Iris pigment epithelial cell (primary cell): ENCODE data around the gene APEX1.
"Not testable (repeated sequence)": the region's sequence is repeated elsewhere in the genome, so short reads cannot be mapped to it uniquely, and the experiment has no call there.

Source experiments
- DNase-seq: peaks from one replicate; pipeline ENCODE4 v3.0.0-alpha.2; 2011; ENCODE audit warnings: low read depth

Gene APEX1

DNA sequence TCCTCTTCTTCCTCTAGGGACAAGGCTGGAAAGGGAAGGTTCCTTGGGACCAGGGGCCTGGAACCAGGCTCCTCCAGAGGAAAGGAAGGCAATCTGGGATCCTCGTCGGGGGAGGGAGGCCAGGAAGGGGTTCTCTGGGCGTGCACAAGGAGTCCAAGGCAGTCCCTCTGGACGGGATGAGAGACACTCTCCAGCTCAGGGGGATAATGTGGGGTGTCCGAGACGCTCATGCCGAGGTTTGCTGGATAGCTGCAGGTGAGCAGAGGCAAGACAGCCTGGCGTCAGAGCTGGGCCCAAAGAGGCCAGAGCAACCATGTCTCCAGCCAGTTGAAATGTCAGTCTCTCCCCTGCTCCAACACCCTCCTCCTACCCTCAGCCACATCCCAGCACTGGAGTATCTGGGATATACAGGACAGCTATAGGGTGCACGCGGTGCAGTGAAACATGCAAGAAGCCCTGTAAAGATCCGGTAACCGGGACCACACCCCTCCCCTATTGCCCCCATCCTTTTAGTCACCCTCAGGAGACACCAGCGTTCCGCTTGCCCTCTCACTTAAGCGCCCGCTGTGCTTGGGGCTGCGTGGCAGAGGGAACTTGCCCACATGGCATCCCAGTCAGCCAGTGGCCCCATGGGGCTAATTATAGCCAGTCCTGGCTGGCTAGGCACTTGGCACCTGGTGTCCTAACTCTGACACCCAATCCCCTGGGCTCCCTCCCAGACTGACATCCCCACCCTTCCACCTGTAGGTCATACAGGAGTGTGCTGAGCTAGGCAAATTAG is 19.3 kb upstream of the APEX1 start, which contains the start of gene KLHL33:
Gene KLHL33 (minus strand): TSS at position 585 of the 781 bp plus-strand sequence. CDS start 355 bp downstream, at position 230.
- no peak for DNase-seq

DNA sequence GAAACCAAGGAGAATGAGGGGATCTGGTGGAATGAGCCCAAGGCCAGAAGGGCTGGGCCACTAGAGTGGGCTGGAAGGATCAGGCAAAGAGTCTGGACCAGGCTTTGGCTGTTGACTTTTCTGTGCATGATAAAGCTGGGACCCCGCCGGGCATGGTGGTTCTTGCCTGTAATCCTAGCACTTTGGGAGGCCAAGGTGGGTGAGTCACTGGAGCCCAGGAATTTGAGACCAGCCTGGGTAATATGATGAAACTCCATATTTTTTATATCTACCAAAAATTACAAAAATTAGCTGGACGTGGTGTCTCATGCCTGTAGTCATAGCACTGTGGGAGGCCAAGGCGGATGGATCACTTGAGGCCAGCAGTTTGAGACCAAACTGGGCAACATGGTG is 18.7 kb upstream of the APEX1 start:
- DNase-seq: peak; percentile 84

DNA sequence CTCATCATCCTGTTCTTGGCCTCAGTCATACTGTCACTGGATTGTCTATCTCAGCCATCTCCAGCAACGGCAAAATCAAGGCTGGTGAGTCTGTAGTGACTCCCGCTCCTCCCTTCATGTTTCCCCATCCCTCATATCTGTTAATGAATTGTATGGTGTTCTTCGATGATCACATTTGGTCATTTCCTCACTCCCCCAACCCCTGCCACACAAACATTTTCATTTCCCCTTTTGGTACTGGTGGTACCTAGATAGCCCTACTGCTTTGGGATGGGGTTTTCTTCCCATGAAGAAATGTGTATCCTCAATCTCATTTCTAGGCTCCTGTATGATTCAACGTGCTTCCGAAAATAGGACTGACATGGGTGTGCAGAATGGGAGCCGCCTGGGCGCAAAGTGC is 16.4 kb upstream of the APEX1 start:
- no peak for DNase-seq

DNA sequence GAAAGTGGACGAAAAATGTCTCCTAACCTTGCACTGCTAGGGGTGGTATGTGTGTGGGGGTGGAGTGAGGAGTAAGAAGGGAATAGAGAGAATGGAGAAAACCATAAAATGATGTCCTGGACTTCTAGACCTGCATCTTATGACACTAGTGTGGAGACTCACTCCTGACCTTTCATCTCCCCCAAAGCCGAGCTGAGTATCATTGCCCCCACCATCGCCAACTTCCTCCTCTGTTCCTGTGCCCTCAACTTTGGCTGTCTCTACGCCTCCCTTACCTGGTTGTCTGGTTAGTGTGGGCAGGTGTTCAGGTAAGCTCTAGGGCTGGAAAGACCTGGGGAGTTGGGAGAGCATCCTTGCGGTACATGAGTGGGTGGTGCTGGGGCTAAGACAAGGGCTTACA is 14.6 kb upstream of the APEX1 start:
- DNase-seq: no peak

DNA sequence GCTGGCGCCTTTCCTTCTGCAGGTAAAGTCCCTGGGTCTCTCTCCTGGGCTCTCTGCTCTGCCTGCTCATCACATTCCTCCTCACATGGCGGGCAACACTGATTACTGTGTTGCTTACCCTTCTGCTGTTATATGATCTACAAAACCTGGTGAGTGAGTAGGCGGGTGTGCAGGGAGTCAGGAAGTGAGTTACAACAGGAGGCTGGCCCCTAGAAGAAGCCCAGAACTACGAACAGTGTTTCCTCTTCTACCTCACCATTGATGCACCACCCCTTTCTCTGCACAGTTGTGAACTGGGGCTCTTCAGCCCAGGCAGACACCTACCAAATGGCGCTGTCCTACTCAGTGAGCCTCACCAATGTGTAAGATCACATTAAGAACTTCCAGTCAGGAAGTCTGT is 14.1 kb upstream of the APEX1 start:
- no peak for DNase-seq

DNA sequence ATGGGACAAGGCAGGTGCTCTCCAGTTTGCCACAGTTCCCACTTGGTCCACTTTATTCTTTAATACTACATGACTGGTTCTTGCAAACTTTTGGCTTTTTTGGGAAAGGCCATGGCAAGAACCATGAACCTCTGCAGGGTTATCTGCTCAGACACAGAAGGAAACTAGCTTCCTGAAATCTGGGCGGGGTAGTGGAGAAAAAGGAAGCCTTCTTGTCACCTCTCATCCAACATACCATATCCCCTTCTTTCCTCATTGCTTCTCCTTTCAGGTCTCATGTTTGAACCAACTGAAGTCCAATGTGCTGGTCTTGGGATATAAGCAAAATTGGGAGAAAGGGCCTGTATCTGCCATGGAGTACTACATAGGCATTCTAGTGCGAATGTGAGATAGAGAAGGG is 13.6 kb upstream of the APEX1 start:
- DNase-seq: no peak

DNA sequence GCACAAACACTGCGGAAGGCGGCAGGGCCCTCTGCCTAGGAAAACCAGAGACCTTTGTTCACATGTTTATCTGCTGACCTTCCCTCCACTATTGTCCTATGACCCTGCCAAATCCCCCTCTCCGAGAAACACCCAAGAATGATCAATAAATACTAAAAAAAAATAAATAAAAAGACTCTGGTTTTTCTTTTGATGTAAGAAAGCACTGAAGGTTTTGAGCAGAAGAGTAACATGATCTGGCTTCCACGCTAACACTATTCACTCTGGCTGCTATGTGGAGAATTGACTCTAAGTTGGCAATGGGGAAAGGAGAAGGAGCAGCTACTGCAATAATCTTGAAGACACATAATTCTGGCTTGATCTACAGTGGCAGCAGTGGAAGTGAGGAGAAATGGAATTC is 11.4 kb upstream of the APEX1 start:
- DNase-seq: not testable (repeated sequence)

DNA sequence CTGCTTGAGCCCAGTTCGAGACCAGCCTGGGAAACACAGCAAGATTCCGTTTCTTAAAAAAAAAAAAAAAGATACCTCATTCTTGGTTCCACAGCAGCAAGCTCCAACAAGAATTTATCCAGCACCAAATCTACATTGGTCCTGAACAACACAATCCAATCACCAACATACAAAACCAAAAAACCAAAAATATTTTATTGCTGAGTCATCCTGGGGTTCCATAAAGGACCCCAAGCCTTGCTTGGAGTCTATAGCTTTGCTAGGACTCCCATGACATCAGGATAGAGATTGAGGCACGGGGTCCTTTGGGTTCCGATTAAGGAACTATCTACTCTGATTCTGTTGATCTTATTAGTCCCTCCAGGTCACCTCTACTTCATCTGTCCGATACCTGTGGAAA is 8.1 kb upstream of the APEX1 start:
- DNase-seq: no peak

DNA sequence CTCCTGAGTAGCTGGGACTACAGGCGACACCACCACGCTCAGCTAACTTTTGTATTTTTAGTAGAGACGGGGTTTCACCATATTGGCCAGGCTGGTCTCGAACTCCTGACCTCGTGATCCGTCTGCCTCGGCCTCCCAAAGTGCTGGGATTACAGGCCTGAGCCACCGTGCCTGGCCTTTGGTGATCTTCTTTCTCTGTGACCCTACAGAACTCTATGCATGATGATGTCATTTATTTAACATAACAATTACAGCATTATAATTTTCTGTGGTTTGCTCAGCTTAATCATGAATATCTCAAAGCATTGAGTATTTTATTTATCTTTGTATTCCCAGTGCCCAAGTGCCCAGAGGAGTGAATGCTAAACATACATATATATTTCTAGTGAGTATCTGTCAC is 2.2 kb upstream of the APEX1 start:
- DNase-seq: not testable (repeated sequence)

DNA sequence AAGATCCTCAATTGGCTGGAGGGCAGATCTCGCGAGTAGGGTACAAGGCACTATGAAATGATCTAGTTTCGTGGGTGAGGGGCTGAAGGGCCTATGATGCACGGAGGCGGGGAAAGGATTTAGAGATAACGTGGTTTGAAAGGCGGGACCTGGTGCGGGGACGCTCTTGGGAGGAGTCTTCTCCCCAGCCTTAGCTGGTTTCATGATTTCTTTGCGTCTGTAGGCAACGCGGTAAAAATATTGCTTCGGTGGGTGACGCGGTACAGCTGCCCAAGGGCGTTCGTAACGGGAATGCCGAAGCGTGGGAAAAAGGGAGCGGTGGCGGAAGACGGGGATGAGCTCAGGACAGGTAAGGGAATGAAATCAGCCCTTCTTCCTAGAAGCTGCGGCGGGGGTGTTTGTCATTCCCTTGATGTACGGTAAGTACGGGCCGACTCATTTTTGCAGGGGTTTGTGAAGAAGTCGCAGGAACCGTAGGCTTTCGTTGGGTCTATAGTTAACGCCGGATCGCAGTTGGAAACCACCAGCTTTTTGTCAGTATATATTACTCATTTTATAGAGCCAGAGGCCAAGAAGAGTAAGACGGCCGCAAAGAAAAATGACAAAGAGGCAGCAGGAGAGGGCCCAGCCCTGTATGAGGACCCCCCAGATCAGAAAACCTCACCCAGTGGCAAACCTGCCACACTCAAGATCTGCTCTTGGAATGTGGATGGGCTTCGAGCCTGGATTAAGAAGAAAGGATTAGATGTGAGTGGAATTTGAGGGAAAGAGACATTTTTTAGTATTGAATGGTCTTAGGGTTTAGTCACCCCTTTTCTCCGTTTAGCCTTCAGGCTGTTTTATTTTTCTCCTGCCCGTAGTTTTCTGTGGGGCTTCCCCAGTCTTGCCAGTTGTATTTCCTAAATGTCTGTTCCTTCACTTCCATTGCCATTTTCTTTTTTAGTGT is 602 bp downstream of the APEX1 start:
- peak; percentile 95 for DNase-seq

DNA sequence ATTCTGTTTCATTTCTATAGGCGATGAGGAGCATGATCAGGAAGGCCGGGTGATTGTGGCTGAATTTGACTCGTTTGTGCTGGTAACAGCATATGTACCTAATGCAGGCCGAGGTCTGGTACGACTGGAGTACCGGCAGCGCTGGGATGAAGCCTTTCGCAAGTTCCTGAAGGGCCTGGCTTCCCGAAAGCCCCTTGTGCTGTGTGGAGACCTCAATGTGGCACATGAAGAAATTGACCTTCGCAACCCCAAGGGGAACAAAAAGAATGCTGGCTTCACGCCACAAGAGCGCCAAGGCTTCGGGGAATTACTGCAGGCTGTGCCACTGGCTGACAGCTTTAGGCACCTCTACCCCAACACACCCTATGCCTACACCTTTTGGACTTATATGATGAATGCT is 1.9 kb downstream of the APEX1 start:
- DNase-seq: no peak

DNA sequence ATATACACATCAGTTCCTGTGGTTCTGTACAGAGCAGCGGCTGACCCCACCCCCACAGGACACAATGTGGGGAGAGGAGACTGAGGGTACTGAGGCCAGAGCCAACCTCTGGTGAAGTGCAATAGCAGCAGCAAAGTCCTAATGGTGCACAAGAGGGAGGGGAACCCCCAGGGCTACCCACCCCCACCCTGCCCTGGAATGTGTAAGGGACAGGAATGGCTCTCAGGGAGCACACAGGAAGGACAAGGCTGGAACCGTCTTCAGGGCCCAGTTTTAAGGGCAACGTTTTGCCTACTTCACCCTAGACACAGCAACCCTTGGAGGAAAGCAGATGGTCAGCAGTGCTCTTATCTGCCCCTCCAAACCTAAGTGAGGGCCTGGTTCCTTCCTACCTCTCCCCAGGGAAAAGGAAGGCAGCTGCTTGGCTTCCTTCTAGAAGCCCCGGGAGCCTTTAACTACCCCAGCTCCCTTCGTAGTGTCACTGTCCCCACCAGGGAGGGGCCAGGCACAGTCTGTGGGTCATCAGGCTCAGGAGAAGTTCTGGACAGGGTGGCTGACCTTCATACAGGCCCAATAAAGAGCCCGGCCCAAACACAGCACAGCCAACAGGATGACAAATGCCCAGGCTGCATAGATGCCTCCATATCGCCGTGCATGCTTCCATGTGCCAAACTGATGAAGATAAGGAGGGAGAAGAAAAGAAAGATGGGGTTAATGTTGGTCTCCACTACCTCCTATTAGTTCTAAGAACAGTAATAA is 3.2 kb downstream of the APEX1 start:
- no peak for DNase-seq

DNA sequence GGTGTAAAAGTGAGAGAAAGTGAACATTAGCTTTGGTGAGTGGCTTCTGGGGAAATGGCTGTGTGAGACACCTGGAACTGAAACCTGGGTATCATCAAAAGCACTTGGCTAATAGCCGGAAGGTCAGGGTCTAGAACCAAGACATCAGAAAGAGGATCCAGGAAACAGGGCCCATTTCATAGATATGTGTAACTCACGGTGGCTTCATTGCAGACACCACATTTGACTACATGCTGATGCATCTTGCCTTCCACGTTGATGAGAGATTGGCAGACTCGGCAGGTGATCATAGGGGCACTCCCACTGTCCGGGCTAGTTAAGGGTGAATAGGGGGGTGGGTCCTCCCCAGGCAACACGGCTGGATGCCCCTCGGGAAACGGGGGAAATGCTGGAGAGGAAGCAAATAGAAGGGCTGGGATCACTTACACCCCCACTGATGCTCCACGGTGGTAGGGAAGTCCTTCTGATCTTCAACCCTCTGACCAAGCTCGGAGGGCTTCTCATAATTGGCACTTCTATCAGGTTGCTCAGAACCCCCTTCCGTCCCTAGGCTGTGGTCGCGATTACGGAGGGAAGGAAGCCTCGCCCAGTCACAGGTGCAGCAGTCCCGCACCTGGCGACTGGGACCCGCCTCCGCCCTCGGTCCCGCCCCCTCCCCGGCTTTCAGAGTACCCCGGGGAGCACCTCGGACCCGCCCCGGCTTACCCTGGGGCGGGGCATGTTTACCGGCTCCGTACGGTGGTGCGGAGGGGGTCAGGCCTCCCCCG is 5.6 kb downstream of the APEX1 start:
- no peak for DNase-seq

DNA sequence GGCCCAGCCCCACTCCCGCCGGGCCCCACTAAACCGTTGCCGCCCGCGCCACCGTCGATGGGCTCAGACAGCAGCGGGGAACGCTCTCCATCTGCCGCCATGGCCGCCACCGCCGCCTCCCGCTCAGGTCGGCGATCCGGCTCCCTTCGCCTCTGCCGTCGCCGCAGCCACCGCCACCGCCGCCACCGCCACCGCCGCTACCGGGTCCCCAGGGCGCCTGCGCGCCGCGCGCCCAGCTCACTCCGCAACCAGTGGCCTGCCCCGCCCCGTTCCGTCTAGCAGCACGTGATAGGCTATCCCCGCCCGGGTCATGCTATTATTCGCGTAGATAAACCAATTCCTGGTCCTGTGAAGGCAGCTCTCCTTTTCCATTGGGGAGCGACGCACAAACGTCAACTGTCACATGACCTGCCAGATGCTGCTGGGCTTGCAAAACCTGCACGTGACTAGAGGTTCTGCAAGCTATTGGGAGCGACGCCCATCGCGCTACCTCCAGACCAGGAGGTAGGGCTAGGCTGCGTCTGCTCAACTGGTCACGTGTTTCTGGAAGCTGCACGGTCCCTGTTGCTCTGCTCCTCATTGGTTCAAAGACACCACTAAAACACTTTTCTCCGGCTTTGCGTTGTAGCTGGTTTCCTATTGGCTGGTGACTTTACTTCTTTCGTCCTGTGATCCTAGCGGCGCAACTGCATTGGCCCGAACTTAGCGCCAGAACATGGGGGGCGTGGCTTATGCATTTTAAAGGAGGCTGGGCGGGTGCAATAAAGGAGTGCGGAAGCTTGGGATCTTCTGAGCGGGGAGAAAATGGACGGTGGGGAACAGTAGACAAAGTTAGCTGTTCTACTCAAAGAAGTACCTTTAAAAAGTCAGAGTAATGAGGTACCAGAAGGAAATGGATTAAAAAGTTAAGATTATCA is 6.5 kb downstream of the APEX1 start, which contains the start of gene PIP4P1:
Gene PIP4P1 (minus strand): TSS at position 210 of the 917 bp plus-strand sequence. CDS start 109 bp downstream, at position 101.
- peak; percentile 100 for DNase-seq

DNA sequence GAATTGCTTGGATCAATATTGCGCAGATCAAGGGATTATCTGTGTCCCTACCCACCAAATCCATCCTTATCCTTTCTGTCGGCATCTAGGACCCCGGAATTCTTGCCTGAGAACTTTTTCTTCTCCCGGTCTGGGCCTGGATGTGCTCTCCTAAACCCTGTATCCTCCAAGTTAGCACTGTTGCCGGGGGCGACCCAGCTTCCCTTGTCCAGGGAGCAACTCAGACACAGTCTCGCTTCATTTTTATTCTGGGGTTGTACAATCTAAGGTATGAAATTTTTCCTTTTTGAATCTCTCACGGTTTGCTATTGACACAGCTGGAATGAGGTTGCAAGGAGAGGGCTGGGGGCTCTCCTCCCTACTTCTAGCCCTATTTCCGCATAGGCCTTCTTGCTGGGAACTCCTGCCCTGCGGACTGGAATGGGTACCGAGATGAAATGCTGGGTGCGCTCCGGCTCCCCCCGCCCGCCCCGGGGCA is 13.8 kb downstream of the APEX1 start:
- no peak for DNase-seq

DNA sequence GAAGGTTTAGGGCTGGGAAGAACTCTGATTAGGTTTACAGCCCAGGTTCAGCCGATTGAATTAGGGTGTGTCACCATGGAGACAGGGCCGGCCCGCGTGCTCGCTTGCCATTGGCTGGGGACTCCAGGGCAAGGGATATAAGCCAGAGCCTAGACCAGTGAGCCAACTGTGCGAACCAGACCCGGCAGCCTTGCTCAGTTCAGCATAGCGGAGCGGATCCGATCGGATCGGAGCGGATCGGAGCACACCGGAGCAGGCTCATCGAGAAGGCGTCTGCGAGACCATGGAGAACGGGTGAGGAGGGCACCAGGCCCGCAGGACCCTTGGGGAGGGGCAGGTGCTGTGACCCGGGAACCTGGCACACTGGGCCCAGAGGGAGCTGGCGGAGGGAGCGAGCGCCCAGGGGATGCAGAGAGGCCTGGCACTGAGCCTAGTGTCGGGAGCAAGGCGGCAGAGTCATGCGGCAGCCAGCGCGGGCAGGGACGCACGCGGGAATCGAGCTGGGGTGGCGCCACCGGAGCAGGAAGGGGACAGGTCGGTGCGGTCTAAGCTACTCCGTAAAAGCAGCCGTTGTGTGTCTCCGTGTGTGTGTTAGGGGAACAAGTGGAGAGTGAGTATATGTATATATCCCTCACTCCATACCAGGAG is 14.3 kb downstream of the APEX1 start, which contains the start of gene PNP:
Gene PNP (plus strand): TSS at position 165 of the 648 bp plus-strand sequence. CDS start 119 bp downstream, at position 284.
- peak; percentile 92 for DNase-seq

DNA sequence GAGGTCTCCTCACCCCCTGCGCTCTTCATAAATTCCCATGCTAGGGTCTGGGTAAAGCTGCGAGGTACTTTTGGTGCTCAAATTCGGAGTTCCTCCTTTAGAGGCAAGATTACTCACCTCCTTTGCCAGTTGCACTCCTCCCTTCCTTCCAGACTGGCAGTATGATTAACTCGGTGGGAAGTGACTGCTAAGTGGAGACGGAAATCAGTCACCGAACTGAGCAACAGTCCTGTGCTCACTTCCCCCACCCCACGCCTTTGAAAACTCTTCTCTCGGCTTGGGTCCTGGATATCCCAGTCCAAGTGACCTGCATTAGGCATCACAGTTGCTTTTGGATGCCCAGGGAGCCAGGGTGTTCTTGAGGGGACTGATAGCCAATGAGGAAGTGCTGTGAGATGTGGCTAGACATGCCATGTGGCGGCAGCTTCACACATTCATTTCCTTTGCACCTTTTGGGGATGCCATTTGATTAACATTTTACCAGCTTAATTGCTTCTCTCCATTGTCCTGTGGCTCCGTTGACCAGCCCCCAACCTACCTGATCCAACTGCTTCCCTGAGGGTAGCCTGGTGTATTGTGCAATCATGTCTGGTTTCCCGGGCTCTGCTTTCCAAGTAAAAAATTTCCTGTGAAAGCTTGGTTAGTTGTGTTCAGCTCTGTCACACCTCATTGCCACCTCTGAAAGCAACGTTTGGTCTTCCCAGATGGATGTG is 15.0 kb downstream of the APEX1 start:
- peak; percentile 72 for DNase-seq

DNA sequence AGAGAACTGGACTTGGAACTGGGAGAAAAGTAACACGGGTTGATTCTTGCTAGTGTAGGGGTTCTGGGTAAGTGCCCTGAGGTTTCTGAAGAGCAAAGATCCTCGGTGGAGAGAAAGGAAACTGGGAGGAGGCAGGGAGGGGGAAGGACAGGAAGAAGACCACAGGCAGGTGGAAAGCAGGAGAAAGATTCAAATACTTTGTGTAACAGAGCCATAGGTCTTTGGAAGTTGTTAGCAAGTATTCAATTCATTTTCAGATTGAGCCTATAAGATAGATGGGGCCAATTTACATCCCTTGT is 15.5 kb downstream of the APEX1 start:
- no peak for DNase-seq
